ENCODE results near the gene GNB1.
"Not testable (repeated sequence)": the region's sequence is repeated elsewhere in the genome, so short reads cannot be mapped to it uniquely, and the experiment has no call there.

GNB1 gene

DNA sequence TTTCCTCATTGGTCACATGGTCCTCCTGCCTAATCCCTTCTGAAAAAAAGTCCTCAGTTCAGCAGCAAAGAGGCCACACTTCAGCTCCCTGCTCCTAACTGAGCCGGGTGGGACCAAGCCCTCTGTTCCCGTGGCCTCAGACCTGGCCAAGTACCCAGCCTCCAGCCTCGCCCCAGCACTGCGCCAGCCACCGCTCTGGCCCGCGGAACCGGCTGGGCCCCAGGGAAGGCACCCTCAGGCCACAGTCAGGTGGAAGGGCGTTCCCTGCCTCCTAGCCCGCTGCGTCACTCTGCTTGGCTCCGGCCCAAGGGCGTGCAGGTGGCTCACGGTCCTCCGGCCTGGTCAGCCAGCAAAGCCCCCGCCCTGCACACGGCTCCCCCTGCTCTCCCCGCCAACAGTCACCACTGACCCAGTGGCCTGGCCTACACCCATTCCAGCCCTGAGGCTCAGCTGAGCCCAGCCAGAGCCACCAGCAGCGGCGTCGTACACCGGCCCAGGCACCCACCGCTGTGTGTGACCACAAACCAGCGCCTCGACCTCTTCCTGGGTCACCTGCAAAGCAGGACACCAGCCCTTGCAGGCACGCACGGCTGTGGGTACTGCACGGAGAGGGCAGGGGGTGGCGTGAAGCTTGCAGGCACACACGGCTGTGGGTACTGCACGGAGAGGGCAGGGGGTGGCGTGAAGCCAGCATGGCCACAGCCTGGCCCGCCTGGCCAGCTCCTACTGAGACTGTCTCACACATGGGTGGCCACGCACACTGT, 132.0 kb downstream of the GNB1 start:
- no peak for FAIRE-seq

DNA sequence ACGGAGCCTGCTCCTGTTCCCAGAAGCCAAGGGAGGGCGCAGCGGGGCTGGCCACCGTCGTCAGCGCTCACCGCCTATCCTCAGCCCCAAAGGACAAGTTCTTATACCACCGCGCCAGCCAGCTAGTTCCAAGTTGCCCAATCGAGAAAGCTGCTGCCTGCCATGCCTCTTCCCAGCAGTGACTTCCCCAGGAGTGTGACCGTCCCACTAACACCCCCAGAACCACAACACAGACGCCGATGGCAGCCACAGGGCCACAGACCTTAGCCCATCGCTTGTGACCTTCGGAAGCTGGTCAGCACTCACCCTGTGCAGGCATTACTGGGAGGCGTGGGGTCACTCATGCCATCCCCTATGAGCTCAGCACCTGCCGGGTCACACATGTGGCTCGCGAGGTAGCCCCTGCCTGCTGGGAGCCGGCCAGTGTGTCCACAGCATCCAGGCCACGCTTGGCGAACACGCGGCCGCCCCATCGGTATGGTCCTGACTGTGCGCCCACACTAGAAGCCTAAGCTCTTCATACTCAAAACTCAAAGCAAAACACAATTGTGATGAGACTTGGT, 132.7 kb downstream of the GNB1 start:
- no peak for FAIRE-seq

- FAIRE-seq, result no peak
Observed at GRCh38 chr1:1757422-1758058, 133.3 kb downstream of the GNB1 start.

DNA sequence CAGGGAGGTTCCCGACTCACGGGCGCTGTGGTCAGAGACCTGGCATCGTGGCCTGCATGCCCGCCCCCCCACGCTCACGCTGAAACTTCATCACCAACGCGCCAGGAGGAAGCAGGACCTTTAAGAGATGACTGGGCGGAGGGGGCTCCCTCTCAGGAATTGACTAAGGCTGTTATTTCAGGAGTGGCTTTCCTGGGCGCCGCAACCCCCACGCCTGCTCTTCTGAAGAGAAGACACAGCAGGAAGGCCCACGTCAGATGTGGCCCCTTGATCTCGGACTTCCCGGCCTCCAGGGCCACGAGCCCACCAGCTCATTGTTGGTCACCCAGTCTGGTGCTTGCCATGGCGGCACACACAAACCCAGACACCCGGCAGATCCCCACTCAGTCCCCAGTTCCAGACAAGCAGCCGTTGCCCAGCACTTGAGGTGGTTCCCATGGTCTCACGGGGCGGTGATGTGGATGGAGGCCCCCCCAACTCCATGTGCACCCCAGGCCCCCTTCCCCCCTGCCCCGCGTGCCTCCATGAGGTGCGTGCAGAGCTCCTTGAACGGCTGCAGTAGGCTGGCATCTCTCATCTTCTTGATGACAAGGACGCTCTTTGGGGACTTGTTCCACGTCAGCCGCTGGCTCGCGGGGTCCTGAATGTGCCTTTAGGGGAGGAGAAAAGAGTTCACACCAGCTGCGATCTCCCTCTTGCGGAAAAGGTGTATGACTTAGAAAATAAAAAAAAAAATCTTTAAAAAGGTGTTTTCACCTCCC, 134.0 kb downstream of the GNB1 start:
- FAIRE-seq, result no peak

DNA sequence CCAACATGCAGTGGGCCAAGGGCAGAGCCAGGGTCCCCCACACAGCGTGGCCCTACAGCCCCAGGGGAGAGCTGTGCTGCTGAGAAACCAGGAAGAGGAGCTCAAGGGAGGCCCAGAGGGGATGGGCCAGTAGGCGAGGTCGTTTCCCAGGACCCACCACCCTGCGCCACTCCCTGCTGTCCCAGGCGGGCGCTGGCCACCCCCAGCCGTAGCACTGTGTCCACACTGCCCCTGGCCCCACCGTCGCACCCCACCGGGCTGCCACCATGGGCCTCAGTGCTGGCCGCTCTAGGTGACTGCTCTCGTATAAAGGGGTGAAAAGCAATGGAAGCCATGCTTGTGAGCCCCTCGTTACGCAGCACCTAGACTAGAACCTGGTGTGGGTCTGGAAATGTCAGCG, 135.0 kb downstream of the GNB1 start:
- no peak for FAIRE-seq

DNA sequence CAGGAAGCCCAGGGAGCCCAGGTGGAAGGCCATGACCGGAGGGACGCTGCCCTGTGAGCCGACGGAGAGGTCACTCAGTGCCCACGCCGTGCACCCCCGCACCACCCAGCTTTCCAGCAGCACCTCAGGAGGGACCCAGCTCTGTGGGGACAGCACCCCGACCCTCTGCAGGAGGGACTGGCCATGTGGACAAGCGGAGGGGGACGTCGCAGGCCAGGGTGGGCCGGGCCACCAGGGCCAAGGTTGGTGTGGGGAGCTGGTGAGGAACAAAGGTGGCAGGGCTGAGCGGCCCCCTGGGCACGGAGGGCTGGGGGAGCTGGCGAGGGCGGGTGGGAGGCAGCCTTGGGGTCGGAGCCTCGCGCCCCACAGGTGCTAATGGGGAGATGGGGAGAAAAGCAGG, 135.5 kb downstream of the GNB1 start:
- FAIRE-seq, result no peak

DNA sequence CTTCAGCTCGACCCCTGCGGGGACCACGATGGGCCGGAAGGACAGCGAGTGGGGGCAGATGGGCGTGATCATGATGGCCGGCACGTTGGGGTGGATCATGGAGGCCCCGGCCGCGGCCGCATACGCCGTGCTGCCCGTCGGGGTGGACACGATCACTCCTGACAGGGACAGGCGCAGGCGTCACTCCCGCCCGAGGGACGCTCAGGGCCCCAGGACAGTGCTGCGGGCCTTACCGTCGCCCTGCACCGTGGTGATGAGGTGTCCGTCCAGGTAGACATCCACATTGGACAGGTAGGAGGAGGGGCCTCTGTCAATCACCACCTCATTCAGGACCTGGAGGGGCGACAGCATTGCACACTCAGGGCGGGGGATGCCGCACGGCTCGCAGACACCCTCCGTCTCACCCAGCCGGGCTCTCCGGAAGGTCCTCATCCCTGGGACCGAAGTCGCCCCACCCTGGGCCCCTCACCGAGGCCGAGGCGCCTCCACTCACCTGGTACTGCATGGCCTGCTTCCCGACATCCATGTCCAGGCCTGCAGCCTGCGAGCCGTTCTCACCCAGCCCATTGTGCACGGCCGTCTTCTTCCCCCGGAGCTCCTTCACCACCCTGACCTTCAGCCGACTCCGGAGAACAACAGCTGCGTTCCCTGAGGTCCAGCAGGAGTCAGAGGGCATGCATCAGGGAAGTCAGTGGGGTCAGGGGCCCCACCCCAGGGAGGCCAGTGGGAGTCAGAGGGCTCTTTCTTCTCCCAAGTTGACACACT, 136.7 kb downstream of the GNB1 start:
- no peak for FAIRE-seq

DNA sequence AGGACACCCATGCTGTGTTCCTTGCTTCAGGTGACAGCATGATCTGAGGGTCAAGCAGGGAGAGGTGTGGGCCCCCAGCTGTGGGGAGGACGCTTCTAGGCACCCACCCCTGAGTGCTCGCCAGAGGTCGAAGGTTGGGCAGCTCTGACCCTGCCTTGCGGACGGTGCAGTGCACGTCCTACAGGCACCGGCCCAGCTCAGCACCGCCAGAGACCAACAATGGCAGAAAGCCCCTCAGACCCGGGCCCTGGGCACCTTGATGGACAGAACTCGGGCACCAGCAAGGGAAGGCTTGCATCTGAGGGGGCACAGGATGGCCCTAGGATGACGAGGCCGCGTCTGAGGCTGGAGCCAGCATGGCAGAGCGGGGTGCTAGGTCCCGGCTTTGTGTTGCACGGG, 137.3 kb downstream of the GNB1 start:
- no peak for FAIRE-seq

- FAIRE-seq, result no peak
Observed at GRCh38 chr1:1752636-1753606, 138.0 kb downstream of the GNB1 start.

GRCh38 chr1:1752190-1752589, 138.7 kb downstream of the GNB1 start:
- no peak for FAIRE-seq

DNA sequence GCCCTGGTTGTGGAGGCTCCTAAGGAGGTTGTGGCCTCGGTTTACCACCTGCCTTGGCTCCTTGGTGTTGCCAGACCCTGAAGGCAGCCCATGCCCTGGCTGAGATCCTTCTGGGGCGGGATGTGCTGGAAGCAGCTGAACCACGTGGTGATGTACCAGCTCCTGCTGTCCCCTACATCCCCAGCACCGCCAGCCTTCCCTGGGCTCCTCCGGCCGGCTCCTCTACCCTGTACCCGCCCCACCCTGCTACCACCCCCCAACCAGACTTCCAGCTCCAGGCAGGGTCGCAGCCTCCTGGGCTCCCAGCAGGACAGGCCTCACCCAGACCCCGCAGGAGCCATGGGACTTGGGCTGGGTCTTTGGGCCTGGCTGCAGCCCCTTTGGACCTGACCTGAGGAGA, 140.9 kb downstream of the GNB1 start:
- not testable (repeated sequence) for FAIRE-seq

GRCh38 chr1:1748686-1749321, 142.1 kb downstream of the GNB1 start:
- no peak for FAIRE-seq

GRCh38 chr1:1746566-1746909, 144.3 kb downstream of the GNB1 start:
- not testable (repeated sequence) for FAIRE-seq

- FAIRE-seq, result peak; percentile 99
Observed at GRCh38 chr1:1745651-1746565, 145.0 kb downstream of the GNB1 start.

DNA sequence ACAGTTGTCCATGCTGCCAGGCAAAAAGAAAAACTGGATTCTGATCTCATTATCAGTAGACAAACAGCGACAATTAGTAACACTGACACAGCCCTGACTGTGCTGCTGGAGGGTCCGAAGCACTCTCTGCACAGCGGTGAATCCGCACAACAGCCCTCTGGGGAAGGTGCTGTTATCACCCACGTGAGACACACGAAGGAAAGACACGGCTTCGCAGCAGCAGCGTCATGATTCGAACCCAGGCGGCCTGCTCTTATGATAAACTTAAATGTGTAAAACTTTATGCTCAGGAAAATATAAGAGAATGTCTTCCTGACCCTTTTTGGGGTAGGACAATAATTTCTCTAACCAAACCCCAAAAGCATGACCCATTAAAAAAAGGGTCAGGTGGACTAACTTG, 148.4 kb downstream of the GNB1 start:
- FAIRE-seq, result not testable (repeated sequence)

DNA sequence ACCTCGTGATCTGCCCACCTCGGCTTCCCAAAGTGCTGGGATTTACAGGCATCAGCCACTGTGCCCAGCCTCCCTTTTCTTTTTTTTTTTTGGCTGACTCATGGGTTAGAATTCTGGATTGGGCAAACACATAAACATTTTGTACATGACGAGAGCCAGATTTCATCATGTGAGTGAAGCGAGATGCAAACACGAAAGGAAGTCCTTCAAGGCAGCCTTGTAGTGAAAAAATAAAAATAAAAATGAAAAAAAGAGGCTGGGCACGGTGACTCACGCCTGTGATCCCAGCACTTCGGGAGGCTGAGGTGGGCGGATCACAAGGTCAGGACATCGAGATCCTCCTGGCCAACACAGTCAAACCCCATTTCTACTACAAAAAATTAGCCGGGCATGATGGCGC, 149.9 kb downstream of the GNB1 start:
- FAIRE-seq, result not testable (repeated sequence)

DNA sequence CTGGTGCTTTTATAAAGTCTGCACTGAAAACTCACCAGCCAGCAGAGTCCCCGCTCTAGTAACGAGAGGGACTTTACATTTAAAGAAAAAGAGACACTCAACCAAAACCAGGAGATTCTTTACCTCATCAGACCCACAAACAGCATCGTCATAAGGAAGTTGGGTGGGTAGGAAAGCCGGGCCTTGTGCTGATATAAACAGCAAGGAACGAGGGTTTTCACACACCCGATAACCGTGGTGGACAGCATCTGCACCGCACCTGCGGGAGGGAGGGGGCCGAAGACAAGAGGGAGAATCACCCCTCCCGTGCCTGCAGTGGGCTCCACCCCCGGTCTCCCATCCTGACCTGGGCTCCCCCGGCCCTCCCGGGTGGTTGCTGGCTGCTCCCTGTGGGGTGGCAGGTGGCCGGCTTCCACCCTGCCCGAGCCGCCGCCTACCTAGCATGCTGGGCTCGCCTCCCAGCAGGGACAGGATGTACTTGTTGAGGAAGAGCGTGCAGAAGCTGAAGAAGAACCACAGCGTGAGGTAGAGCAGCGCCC, 152.0 kb downstream of the GNB1 start:
- FAIRE-seq, result not testable (repeated sequence)

GRCh38 chr1:1737675-1738590, 153.0 kb downstream of the GNB1 start:
- not testable (repeated sequence) for FAIRE-seq
